Common myeloid progenitor, CD34-positive (primary cell): ENCODE results near the gene MYH9.

ENCODE experiments used
- CTCF ChIA-PET: fragments of 350-600 bp; sonication (Branson Sonifier 250); formaldehyde crosslinking; loops from one replicate; lab custom pipeline; 2021; ENCODE audit warnings: antibody characterized with exemption; lab: Charles Lee
- POLR2A ChIA-PET: fragments of 350-600 bp; sonication (Branson Sonifier 250); formaldehyde crosslinking; loops from one replicate; lab custom pipeline; 2021; ENCODE audit warnings: antibody characterized with exemption; lab: Charles Lee
- DNase-seq, 3 donors: peaks; one replicate each; pipeline versions ENCODE4 v3.0.0 to v3.0.0-alpha.2; 2013
- H3K27ac ChIP-seq, 2 experiments: 1 replicate in 1 of 2; 2 replicates in 1 of 2; pipeline ENCODE4 v1.7.0; 2013; ENCODE audit warnings: inconsistent platforms in 2 of 2, low read length in 2 of 2, mild to moderate bottlenecking in 2 of 2, low read depth in 1 of 2, moderate library complexity in 1 of 2; ENCODE audit not compliant: severe bottlenecking in 2 of 2, insufficient read depth in 1 of 2, poor library complexity in 1 of 2
- H3K27me3 ChIP-seq, 5 experiments: replicated peaks in 2 of 5; 1 replicate in 3 of 5; 2 replicates in 2 of 5; pipeline versions ENCODE4 v1.6.1 to v1.7.0; 2013; ENCODE audit warnings: low read length in 4 of 5, mild to moderate bottlenecking in 2 of 5, moderate library complexity in 2 of 5, inconsistent platforms in 1 of 5; ENCODE audit not compliant: insufficient read depth in 5 of 5, control insufficient read depth in 4 of 5
- H3K36me3 ChIP-seq, 4 experiments: 1 replicate in 2 of 4; 2 replicates in 2 of 4; pipeline versions ENCODE4 v1.6.1 to v1.7.0; 2013; ENCODE audit warnings: low read length in 3 of 4, control low read depth in 1 of 4, mild to moderate bottlenecking in 1 of 4; ENCODE audit not compliant: control insufficient read depth in 4 of 4, insufficient read depth in 4 of 4
- H3K4me1 ChIP-seq, 4 experiments: 1 replicate in 3 of 4; 2 replicates in 1 of 4; pipeline versions ENCODE4 v1.6.1 to v1.7.1; 2013; ENCODE audit warnings: low read length in 3 of 4, mild to moderate bottlenecking in 3 of 4, control low read depth in 1 of 4, inconsistent platforms in 1 of 4, moderate library complexity in 1 of 4; ENCODE audit not compliant: control insufficient read depth in 4 of 4, insufficient read depth in 4 of 4; ENCODE audit errors: control extremely low read depth in 1 of 4
- H3K4me3 ChIP-seq, 7 experiments: 1 replicate in 4 of 7; 2 replicates in 3 of 7; pipeline versions ENCODE4 v1.5.1 to v1.7.0; 2013; ENCODE audit warnings: mild to moderate bottlenecking in 7 of 7, low read length in 6 of 7, moderate library complexity in 6 of 7, inconsistent platforms in 2 of 7, low read depth in 2 of 7, control low read depth in 1 of 7; ENCODE audit not compliant: insufficient read depth in 4 of 7, control insufficient read depth in 1 of 7; ENCODE audit errors: extremely low read depth in 1 of 7
- H3K9me3 ChIP-seq, 5 experiments: 1 replicate in 4 of 5; 2 replicates in 1 of 5; pipeline versions ENCODE4 v1.6.1 to v1.7.1; 2013; ENCODE audit warnings: low read length in 4 of 5, mild to moderate bottlenecking in 2 of 5, inconsistent platforms in 1 of 5, low read depth in 1 of 5, moderate library complexity in 1 of 5; ENCODE audit not compliant: control insufficient read depth in 4 of 5, insufficient read depth in 2 of 5; ENCODE audit errors: control extremely low read depth in 1 of 5
- WGBS: methylation state at CpG from one replicate; pipeline ENCODE4 v1.1.5; 2013; ENCODE audit not compliant: insufficient coverage; 5-methylcytosine and 5-hydroxymethylcytosine counted together

Gene MYH9

GRCh38 chr22:36324414-36324813 lies 63.4 kb downstream of the MYH9 start:
- peaks cover 12 to 95% (median 78%) of the 10 kb centered on the region in 4 experiments for H3K36me3 ChIP-seq
- no peaks in the 10 kb centered on the region for H3K27me3 ChIP-seq
- DNase-seq = no peak
- no peaks in the 10 kb centered on the region for H3K9me3 ChIP-seq
- peaks cover 5 to 23% (median 20%) of the 10 kb centered on the region in 4 experiments for H3K4me1 ChIP-seq
- no peak overlapping the region for H3K4me3 ChIP-seq
- CTCF ChIA-PET = interaction anchor here (1.2 to 5.8 kb wide), 2 partner anchors 22 to 52 kb away, joined by 3 to 42 read pairs; no protein-coding TSS in a partner anchor
- 88% methylated on average over 11 of the region's 11 CpGs for WGBS
- peak overlapping the region in 1 of 2 experiments; percentile 29 for H3K27ac ChIP-seq
- POLR2A ChIA-PET = interaction anchor here (0.8 kb wide), 1 partner anchor 63 kb away, joined by 3 read pairs; the partner anchor contains the start of gene MYH9

- no peak overlapping the region for H3K27ac ChIP-seq
- H3K4me3 ChIP-seq = no peak overlapping the region
- H3K27me3 ChIP-seq = no peaks in the 10 kb centered on the region
- no peak for DNase-seq
- H3K36me3 ChIP-seq = peaks cover 15 to 99% (median 81%) of the 10 kb centered on the region in 4 experiments
- no peaks in the 10 kb centered on the region for H3K9me3 ChIP-seq
- 99% methylated on average over 16 of the region's 21 CpGs for WGBS
- ChIA-PET POLR2A (no interaction called here), CTCF (interaction anchor here (0.9 to 5.8 kb wide), 2 partner anchors 21 to 147 kb away, joined by 3 to 42 read pairs; no protein-coding TSS in a partner anchor)
- H3K4me1 ChIP-seq = peaks cover 5 to 18% (median 15%) of the 10 kb centered on the region in 4 experiments
Measured at GRCh38 chr22:36323855-36324331, 63.9 kb downstream of the MYH9 start.

- Histone ChIP-seq H3K36me3 (peaks cover 15 to 97% (median 84%) of the 10 kb centered on the region in 4 experiments), H3K27ac (no peak overlapping the region), H3K27me3 (no peaks in the 10 kb centered on the region), H3K4me1 (peaks cover 5 to 12% (median 9%) of the 10 kb centered on the region in 4 experiments), H3K4me3 (no peak overlapping the region), H3K9me3 (no peaks in the 10 kb centered on the region)
- CTCF ChIA-PET = interaction anchor here (0.9 to 5.8 kb wide), 3 partner anchors 12 to 147 kb away, joined by 3 to 42 read pairs (median 5); no protein-coding TSS in a partner anchor
- DNase-seq = no peak
- WGBS = 85% methylated on average over 10 of the region's 14 CpGs
- POLR2A ChIA-PET = interaction anchor here (0.6 kb wide), 1 partner anchor 11 kb away, joined by 3 read pairs; no protein-coding TSS in a partner anchor
Measured at GRCh38 chr22:36323182-36323854, 64.4 kb downstream of the MYH9 start.

- H3K9me3 ChIP-seq = no peaks in the 10 kb centered on the region
- whole genome bisulfite sequencing = 97% methylated on average over 9 of the region's 11 CpGs
- no peak overlapping the region for H3K4me3 ChIP-seq
- ChIA-PET POLR2A (no interaction called here), CTCF (interaction anchor here (1.0 to 1.5 kb wide), 3 partner anchors 10 to 148 kb away, joined by 3 to 5 read pairs (median 3); no protein-coding TSS in a partner anchor)
- no peak overlapping the region for H3K27ac ChIP-seq
- H3K27me3 ChIP-seq = no peaks in the 10 kb centered on the region
- peaks cover 15 to 97% (median 89%) of the 10 kb centered on the region in 4 experiments for H3K36me3 ChIP-seq
- peaks cover 0 to 4% (median 2%) of the 10 kb centered on the region in 4 experiments for H3K4me1 ChIP-seq
- DNase-seq = no peak
Measured at GRCh38 chr22:36322602-36322915, 65.2 kb downstream of the MYH9 start.

GRCh38 chr22:36321797-36322601 lies 65.8 kb downstream of the MYH9 start:
- Histone ChIP-seq H3K27ac (no peak overlapping the region), H3K4me3 (no peak overlapping the region), H3K4me1 (no peaks in the 10 kb centered on the region), H3K27me3 (no peaks in the 10 kb centered on the region), H3K9me3 (no peaks in the 10 kb centered on the region), H3K36me3 (peaks cover 18 to 97% (median 89%) of the 10 kb centered on the region in 4 experiments)
- 96% methylated on average over 35 of the region's 37 CpGs for WGBS
- DNase-seq = no peak
- POLR2A ChIA-PET = interaction anchor here (0.6 kb wide), 1 partner anchor 1746 kb away, joined by 3 read pairs; no protein-coding TSS in a partner anchor
- CTCF ChIA-PET = interaction anchor here (0.6 to 1.6 kb wide), 8 partner anchors 9 to 149 kb away, joined by 3 to 6 read pairs (median 4); no protein-coding TSS in a partner anchor

GRCh38 chr22:36320553-36320952 lies 67.2 kb downstream of the MYH9 start:
- CTCF ChIA-PET = interaction anchor here (1.2 to 2.2 kb wide), 4 partner anchors 13 to 150 kb away, joined by 5 to 6 read pairs (median 5); no protein-coding TSS in a partner anchor
- 96% methylated on average over 8 of the region's 9 CpGs for WGBS
- DNase-seq = no peak
- no peak overlapping the region for H3K4me3 ChIP-seq
- H3K4me1 ChIP-seq = no peaks in the 10 kb centered on the region
- no peak overlapping the region for H3K27ac ChIP-seq
- peaks cover 16 to 94% (median 84%) of the 10 kb centered on the region in 4 experiments for H3K36me3 ChIP-seq
- no peaks in the 10 kb centered on the region for H3K9me3 ChIP-seq
- POLR2A ChIA-PET = interaction anchor here (0.8 kb wide), 1 partner anchor 135 kb away, joined by 3 read pairs; no protein-coding TSS in a partner anchor
- no peaks in the 10 kb centered on the region for H3K27me3 ChIP-seq
